Osteoblast (primary cell): ENCODE results near the gene APC2. TPM values are rescaled to one million over a fixed set of nuclear protein-coding genes. Genes with fewer than 3 reads are reported as not detected.

Experiments
- DNase-seq: peaks from one replicate; pipeline ENCODE4 v3.0.0; 2011; ENCODE audit warnings: low spot score, mixed read lengths; ENCODE audit not compliant: insufficient read length; ENCODE audit errors: missing footprints
- H2AFZ ChIP-seq: 2 replicates; pipeline ENCODE4 v1.6.0; 2011; ENCODE audit warnings: mild to moderate bottlenecking, low read length
- H3K27ac ChIP-seq: 2 replicates; pipeline ENCODE4 v1.5.1; 2011; ENCODE audit warnings: mild to moderate bottlenecking, low read depth, low read length, moderate library complexity
- H3K27me3 ChIP-seq: 2 replicates; pipeline ENCODE4 v1.6.0; 2012; ENCODE audit warnings: mild to moderate bottlenecking, control low read depth, inconsistent platforms, low read length, moderate library complexity; ENCODE audit not compliant: insufficient read depth
- H3K36me3 ChIP-seq: 2 replicates; pipeline ENCODE4 v1.5.1; 2011; ENCODE audit warnings: mild to moderate bottlenecking, low read length, control low read depth, moderate library complexity; ENCODE audit not compliant: insufficient read depth
- H3K4me1 ChIP-seq: 2 replicates; pipeline ENCODE4 v1.5.1; 2011; ENCODE audit warnings: mild to moderate bottlenecking, low read length, control low read depth, moderate library complexity; ENCODE audit not compliant: insufficient read depth
- H3K4me2 ChIP-seq: 2 replicates; pipeline ENCODE4 v1.6.0; 2011; ENCODE audit warnings: mild to moderate bottlenecking, low read length; ENCODE audit not compliant: insufficient read depth
- H3K4me3 ChIP-seq: fragments of 200-600 bp; sonication (generic); 3 replicates; pipeline ENCODE4 v1.5.1; 2012; ENCODE audit warnings: mild to moderate bottlenecking, low read length, inconsistent platforms; ENCODE audit not compliant: insufficient read depth
- H3K79me2 ChIP-seq: 2 replicates; pipeline ENCODE4 v1.6.0; 2012; ENCODE audit warnings: mild to moderate bottlenecking, low read length, control low read depth, inconsistent platforms; ENCODE audit not compliant: insufficient read depth
- H3K9me3 ChIP-seq: 2 replicates; pipeline ENCODE4 v1.5.1; 2011; ENCODE audit warnings: low read depth, low read length, control low read depth
- H4K20me1 ChIP-seq: 2 replicates; pipeline ENCODE4 v1.6.0; 2012; ENCODE audit warnings: mild to moderate bottlenecking, low read length, control low read depth; ENCODE audit not compliant: insufficient read depth
- total RNA-seq: library from RNA; depleted of rRNA; stranded (reverse); fragments of >200 nt; gene quantifications from 2 replicates; pipeline ENCODE4 v1.2.3, GENCODE V29; 2012
- TF ChIP-seq, protein P1 (sequence below): IDR thresholded peaks from 2 replicates; pipeline ENCODE4 v1.5.1; 2011; ENCODE audit warnings: mild to moderate bottlenecking, low read depth, low read length, moderate library complexity; ENCODE audit errors: extremely low read depth

APC2 gene
- total RNA-seq, 1 donor, result 0.36 TPM

DNA sequence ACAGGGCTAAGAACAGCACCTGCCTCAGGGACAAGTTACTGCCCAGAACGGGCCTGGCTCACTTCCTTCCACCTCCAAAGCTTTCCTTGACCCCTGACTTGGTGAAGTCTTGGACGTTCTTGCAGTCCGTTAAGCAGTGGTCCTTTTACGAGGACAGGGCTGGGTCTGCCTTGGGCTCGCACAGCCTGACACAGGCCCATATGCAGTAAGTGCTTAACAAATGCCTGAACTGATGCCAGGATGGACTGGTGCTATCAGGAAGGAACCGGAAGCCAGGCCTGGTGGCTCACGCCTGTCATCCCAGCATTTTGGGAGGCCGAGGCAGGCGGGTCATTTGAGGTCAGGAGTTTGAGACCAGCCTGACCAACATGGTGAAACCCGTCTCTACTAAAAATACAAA, 72.1 kb downstream of the APC2 start:
- Histone ChIP-seq H4K20me1 (no peaks in the 10 kb centered on the region), H3K36me3 (no peaks in the 10 kb centered on the region), H3K27ac (no peak overlapping the region), H3K4me1 (no peaks in the 10 kb centered on the region), H3K9me3 (no peaks in the 10 kb centered on the region), H2AFZ (no peak overlapping the region), H3K4me2 (no peak overlapping the region), H3K27me3 (peaks cover 31% of the 10 kb centered on the region), H3K79me2 (no peaks in the 10 kb centered on the region), H3K4me3 (no peak overlapping the region)
- peak; percentile 87 for DNase-seq
- TF ChIP-seq, protein P1, sequence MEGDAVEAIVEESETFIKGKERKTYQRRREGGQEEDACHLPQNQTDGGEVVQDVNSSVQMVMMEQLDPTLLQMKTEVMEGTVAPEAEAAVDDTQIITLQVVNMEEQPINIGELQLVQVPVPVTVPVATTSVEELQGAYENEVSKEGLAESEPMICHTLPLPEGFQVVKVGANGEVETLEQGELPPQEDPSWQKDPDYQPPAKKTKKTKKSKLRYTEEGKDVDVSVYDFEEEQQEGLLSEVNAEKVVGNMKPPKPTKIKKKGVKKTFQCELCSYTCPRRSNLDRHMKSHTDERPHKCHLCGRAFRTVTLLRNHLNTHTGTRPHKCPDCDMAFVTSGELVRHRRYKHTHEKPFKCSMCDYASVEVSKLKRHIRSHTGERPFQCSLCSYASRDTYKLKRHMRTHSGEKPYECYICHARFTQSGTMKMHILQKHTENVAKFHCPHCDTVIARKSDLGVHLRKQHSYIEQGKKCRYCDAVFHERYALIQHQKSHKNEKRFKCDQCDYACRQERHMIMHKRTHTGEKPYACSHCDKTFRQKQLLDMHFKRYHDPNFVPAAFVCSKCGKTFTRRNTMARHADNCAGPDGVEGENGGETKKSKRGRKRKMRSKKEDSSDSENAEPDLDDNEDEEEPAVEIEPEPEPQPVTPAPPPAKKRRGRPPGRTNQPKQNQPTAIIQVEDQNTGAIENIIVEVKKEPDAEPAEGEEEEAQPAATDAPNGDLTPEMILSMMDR, result no peak

DNA sequence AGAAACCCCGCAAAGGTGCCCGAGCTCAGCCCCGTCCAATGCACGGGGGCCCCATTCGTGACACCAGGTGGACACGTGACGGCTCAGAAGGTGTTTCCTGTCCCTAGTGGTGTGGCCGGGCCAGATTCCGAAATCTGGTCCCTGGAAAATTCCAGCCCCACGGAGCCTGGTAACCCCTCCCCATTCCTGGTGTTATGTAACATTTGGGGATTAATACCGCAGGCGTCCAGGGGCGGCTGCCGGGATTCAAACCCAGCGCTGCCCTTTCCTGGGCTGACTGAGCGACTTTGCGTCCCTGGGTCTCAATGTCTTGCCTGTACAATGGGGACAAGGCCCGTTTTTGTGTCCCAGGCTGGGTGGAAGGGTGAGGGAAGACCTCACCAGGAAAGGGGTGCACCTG, 72.9 kb downstream of the APC2 start:
- peak; percentile 64 for DNase-seq
- H3K9me3 ChIP-seq, result no peaks in the 10 kb centered on the region
- H3K79me2 ChIP-seq, result no peaks in the 10 kb centered on the region
- no peak overlapping the region for H3K4me2 ChIP-seq
- no peaks in the 10 kb centered on the region for H3K4me1 ChIP-seq
- peaks cover 31% of the 10 kb centered on the region for H3K27me3 ChIP-seq
- TF ChIP-seq, protein P1, result no peak
- no peaks in the 10 kb centered on the region for H4K20me1 ChIP-seq
- H3K36me3 ChIP-seq, result no peaks in the 10 kb centered on the region
- H2AFZ ChIP-seq, result no peak overlapping the region
- no peak overlapping the region for H3K27ac ChIP-seq
- H3K4me3 ChIP-seq, result no peak overlapping the region

Other genes with a start within 250 kb of the APC2 start
- gene STK11, start 244.3 kb upstream of the APC2 start, total RNA-seq, result 75.7 and 100 TPM in 2 replicates
- 1.8 and 2.9 TPM in 2 replicates for gene CBARP, start 212.1 kb upstream of the APC2 start, total RNA-seq
- gene ATP5F1D, start 208.4 kb upstream of the APC2 start, total RNA-seq, result 12.4 and 13.8 TPM in 2 replicates
- 14.4 and 19.9 TPM in 2 replicates for gene MIDN, start 201.5 kb upstream of the APC2 start, total RNA-seq
- gene CIRBP, start 180.8 kb upstream of the APC2 start, total RNA-seq, result 300 and 380 TPM in 2 replicates
- 21.8 and 25.0 TPM in 2 replicates for gene FAM174C, start 174.6 kb upstream of the APC2 start, total RNA-seq
- not detected in 2 replicates for gene EFNA2, start 164.2 kb upstream of the APC2 start, total RNA-seq
- gene NDUFS7, start 66.2 kb upstream of the APC2 start, total RNA-seq, result 40.4 and 46.0 TPM in 2 replicates
- 25.0 and 29.2 TPM in 2 replicates for gene GAMT, start 48.6 kb upstream of the APC2 start, total RNA-seq
- 40.9 and 44.5 TPM in 2 replicates for gene DAZAP1, start 42.5 kb upstream of the APC2 start, total RNA-seq
- gene RPS15, start 11.7 kb upstream of the APC2 start, total RNA-seq, result 304 and 318 TPM in 2 replicates
- 28.9 and 30.0 TPM in 2 replicates for gene C19orf25, start 29.1 kb downstream of the APC2 start, total RNA-seq
- gene PCSK4, start 40.2 kb downstream of the APC2 start, total RNA-seq, result 1.4 and 2.4 TPM in 2 replicates
- gene REEP6, start 41.1 kb downstream of the APC2 start, total RNA-seq, result 1.2 and 1.8 TPM in 2 replicates
- gene ADAMTSL5, start 62.9 kb downstream of the APC2 start, total RNA-seq, result 0.29 and 1.1 TPM in 2 replicates
- gene PLK5, start 74.0 kb downstream of the APC2 start, total RNA-seq, result under 0.01 TPM in 1 of 2 replicates, not detected in the other
- gene MEX3D, start 118.2 kb downstream of the APC2 start, total RNA-seq, result 38.0 and 47.0 TPM in 2 replicates
- gene MBD3, start 142.7 kb downstream of the APC2 start, total RNA-seq, result 76.9 and 78.5 TPM in 2 replicates
- 37.4 and 39.4 TPM in 2 replicates for gene UQCR11, start 155.3 kb downstream of the APC2 start, total RNA-seq
- gene TCF3, start 202.5 kb downstream of the APC2 start, total RNA-seq, result 46.6 and 55.0 TPM in 2 replicates